Neural cell (in vitro differentiated cells): ENCODE measurements around the gene RIF1. TPM values are rescaled to one million over a fixed set of nuclear protein-coding genes. Genes with fewer than 3 reads are reported as not detected.

Source experiments
- H2AFZ ChIP-seq: fragments of 200-600, 300-800 bp; sonication (generic), shearing (Covaris generic); 2 replicates; pipeline ENCODE4 v1.6.0; 2014; ENCODE audit warnings: low read depth, mild to moderate bottlenecking, antibody characterized with exemption, low read length, moderate library complexity
- H3F3A ChIP-seq: fragments of 200-600 bp; shearing (Covaris generic); 2 replicates; pipeline ENCODE4 v1.6.1; 2016; ENCODE audit warnings: mild to moderate bottlenecking, moderate library complexity, mixed read lengths, antibody characterized with exemption, low read length; ENCODE audit not compliant: insufficient read depth, poor library complexity, severe bottlenecking
- H3K27ac ChIP-seq: fragments of 200-600, 300-800 bp; sonication (generic), shearing (Covaris generic); 2 replicates; pipeline ENCODE4 v1.5.1; 2014; ENCODE audit warnings: mild to moderate bottlenecking, low read length, moderate library complexity
- H3K27me3 ChIP-seq: fragments of 300-800, 200-600 bp; sonication (generic), shearing (Covaris generic); 2 replicates; pipeline ENCODE4 v1.6.0; 2014; ENCODE audit warnings: mild to moderate bottlenecking, low read depth, low read length, moderate library complexity; ENCODE audit not compliant: insufficient read depth
- H3K36me3 ChIP-seq: fragments of 300-800, 200-600 bp; sonication (generic), shearing (Covaris generic); 2 replicates; pipeline ENCODE4 v1.5.1; 2014; ENCODE audit warnings: mild to moderate bottlenecking, antibody characterized with exemption, low read length, moderate library complexity; ENCODE audit not compliant: insufficient read depth
- H3K4me2 ChIP-seq: fragments of 300-800, 200-600 bp; sonication (generic), shearing (Covaris generic); 2 replicates; pipeline ENCODE4 v1.6.0; 2014; ENCODE audit warnings: mild to moderate bottlenecking, low read length
- H3K4me3 ChIP-seq: fragments of 300-800, 200-600 bp; sonication (generic), shearing (Covaris generic); 2 replicates; pipeline ENCODE4 v1.5.1; 2014; ENCODE audit warnings: mild to moderate bottlenecking, low read length, moderate library complexity
- H3K79me2 ChIP-seq: fragments of 200-600 bp; shearing (Covaris generic); replicated peaks from 2 replicates; pipeline ENCODE4 v1.6.0; 2014; ENCODE audit warnings: mild to moderate bottlenecking, low read length, moderate library complexity; ENCODE audit not compliant: insufficient read depth
- H3K9ac ChIP-seq: fragments of 300-800, 200-600 bp; sonication (generic), shearing (Covaris generic); 2 replicates; pipeline ENCODE4 v1.6.1; 2016; ENCODE audit warnings: mild to moderate bottlenecking, low read length, mixed read lengths
- H3K9me2 ChIP-seq: fragments of 200-600 bp; shearing (Covaris generic); 2 replicates; pipeline ENCODE4 v1.6.1; 2016; ENCODE audit warnings: mild to moderate bottlenecking, low read length, mixed read lengths; ENCODE audit not compliant: insufficient read depth
- H3K9me3 ChIP-seq: fragments of 200-600, 300-800 bp; sonication (generic), shearing (Covaris generic); 2 replicates; pipeline ENCODE4 v1.6.1; 2016; ENCODE audit warnings: mild to moderate bottlenecking, mixed run types, low read length, moderate library complexity, mixed read lengths
- H4K20me1 ChIP-seq: fragments of 200-600 bp; shearing (Covaris generic); 2 replicates; pipeline ENCODE4 v1.6.1; 2016; ENCODE audit warnings: mild to moderate bottlenecking, mixed run types; ENCODE audit not compliant: insufficient read depth
- EP300 ChIP-seq: fragments of 450-650 bp; conservative IDR thresholded peaks from 2 replicates; pipeline ENCODE4 v1.6.1; 2014; ENCODE audit warnings: antibody characterized with exemption, mild to moderate bottlenecking, moderate library complexity; ENCODE audit not compliant: poor library complexity, severe bottlenecking
- EZH2 ChIP-seq: fragments of 200-600, 300-800 bp; shearing (Covaris generic), sonication (generic); IDR thresholded peaks from 2 replicates; pipeline ENCODE4 v1.6.1; 2014; ENCODE audit warnings: antibody characterized with exemption, low read length, borderline replicate concordance, mild to moderate bottlenecking; ENCODE audit not compliant: insufficient read depth, poor library complexity, severe bottlenecking
- MXI1 ChIP-seq: fragments of 450-650 bp; conservative IDR thresholded peaks from 2 replicates; pipeline ENCODE4 v1.6.1; 2014; ENCODE audit warnings: antibody characterized with exemption, mild to moderate bottlenecking; ENCODE audit not compliant: poor library complexity, severe bottlenecking
- POLR2AphosphoS5 ChIP-seq: IDR thresholded peaks from 2 replicates; pipeline ENCODE4 v1.6.1; 2012
- RAD21 ChIP-seq: fragments of 450-650 bp; conservative IDR thresholded peaks from 2 replicates; pipeline ENCODE4 v1.6.1; 2014; ENCODE audit warnings: antibody characterized with exemption, mild to moderate bottlenecking, moderate library complexity
- REST ChIP-seq: IDR thresholded peaks from 2 replicates; pipeline ENCODE4 v1.6.1; 2012; ENCODE audit warnings: borderline replicate concordance
- SMC3 ChIP-seq: fragments of 450-650 bp; conservative IDR thresholded peaks from 2 replicates; pipeline ENCODE4 v1.6.1; 2014; ENCODE audit warnings: antibody characterized with exemption, mild to moderate bottlenecking, moderate library complexity; ENCODE audit not compliant: poor library complexity
- TAF1 ChIP-seq: IDR thresholded peaks from 2 replicates; pipeline ENCODE4 v1.6.1; 2012; ENCODE audit warnings: low read depth
- polyA plus RNA-seq: library from polyadenylated mRNA; depleted of rRNA; stranded (reverse); fragments of >200 nt; gene quantifications from 2 replicates; pipeline ENCODE4 v1.2.3, GENCODE V29; 2014
- TF ChIP-seq, protein P1 (sequence below): fragments of 450-650 bp; IDR thresholded peaks from 2 replicates; pipeline ENCODE4 v1.5.1; 2014; ENCODE audit warnings: antibody characterized with exemption, mild to moderate bottlenecking, moderate library complexity; ENCODE audit not compliant: poor library complexity, severe bottlenecking

The RIF1 gene
- polyA plus RNA-seq, 1 donor from 2014 or later = 17.2 TPM

DNA sequence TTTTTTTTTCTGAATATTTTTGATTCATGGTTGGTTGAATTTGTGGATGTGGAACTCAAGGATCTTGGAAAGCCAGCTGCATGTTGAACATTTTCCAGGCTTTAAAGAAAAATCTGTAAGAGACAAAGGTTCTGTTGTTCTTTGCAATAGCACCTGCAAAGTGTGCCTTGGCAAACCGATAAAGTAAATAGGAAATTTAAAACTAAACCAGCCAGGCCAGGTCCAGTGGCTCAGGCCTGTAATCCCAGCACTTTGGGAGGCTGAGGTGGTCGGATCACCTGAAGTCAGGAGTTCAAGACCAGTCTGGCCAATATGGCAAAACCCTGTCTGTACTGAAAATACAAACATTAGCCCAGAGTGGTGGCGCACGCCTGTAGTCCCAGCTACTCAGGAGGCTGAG, 74.4 kb downstream of the RIF1 start:
- no peak overlapping the region for H2AFZ ChIP-seq
- H3K4me2 ChIP-seq = no peak overlapping the region
- H3F3A ChIP-seq = no peaks in the 10 kb centered on the region
- H3K9me3 ChIP-seq = no peaks in the 10 kb centered on the region
- peaks cover 10% of the 10 kb centered on the region for H3K36me3 ChIP-seq
- H3K27me3 ChIP-seq = no peaks in the 10 kb centered on the region
- H3K9me2 ChIP-seq = no peaks in the 10 kb centered on the region
- H3K27ac ChIP-seq = no peak overlapping the region
- TF ChIP-seq RAD21 = no peak
- no peak for TF ChIP-seq POLR2AphosphoS5
- no peak for TF ChIP-seq EZH2
- no peak for TF ChIP-seq SMC3
- no peak for TF ChIP-seq EP300
- TF ChIP-seq, protein P1, sequence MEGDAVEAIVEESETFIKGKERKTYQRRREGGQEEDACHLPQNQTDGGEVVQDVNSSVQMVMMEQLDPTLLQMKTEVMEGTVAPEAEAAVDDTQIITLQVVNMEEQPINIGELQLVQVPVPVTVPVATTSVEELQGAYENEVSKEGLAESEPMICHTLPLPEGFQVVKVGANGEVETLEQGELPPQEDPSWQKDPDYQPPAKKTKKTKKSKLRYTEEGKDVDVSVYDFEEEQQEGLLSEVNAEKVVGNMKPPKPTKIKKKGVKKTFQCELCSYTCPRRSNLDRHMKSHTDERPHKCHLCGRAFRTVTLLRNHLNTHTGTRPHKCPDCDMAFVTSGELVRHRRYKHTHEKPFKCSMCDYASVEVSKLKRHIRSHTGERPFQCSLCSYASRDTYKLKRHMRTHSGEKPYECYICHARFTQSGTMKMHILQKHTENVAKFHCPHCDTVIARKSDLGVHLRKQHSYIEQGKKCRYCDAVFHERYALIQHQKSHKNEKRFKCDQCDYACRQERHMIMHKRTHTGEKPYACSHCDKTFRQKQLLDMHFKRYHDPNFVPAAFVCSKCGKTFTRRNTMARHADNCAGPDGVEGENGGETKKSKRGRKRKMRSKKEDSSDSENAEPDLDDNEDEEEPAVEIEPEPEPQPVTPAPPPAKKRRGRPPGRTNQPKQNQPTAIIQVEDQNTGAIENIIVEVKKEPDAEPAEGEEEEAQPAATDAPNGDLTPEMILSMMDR = no peak
- TF ChIP-seq MXI1 = no peak
- TF ChIP-seq REST = no peak
- no peak overlapping the region for H3K4me3 ChIP-seq
- H3K9ac ChIP-seq = no peak overlapping the region
- H3K79me2 ChIP-seq = no peaks in the 10 kb centered on the region
- H4K20me1 ChIP-seq = no peaks in the 10 kb centered on the region

GRCh38 chr2:151486053-151486452, 76.4 kb downstream of the RIF1 start:
- no peaks in the 10 kb centered on the region for H3K27me3 ChIP-seq
- peaks cover 10% of the 10 kb centered on the region for H3K36me3 ChIP-seq
- no peaks in the 10 kb centered on the region for H3K9me3 ChIP-seq
- H3K9ac ChIP-seq = no peak overlapping the region
- H3F3A ChIP-seq = no peaks in the 10 kb centered on the region
- no peak overlapping the region for H3K4me3 ChIP-seq
- no peak overlapping the region for H3K4me2 ChIP-seq
- no peaks in the 10 kb centered on the region for H4K20me1 ChIP-seq
- TF ChIP-seq POLR2AphosphoS5 = no peak
- TF ChIP-seq EP300 = no peak
- TF ChIP-seq MXI1 = no peak
- no peak for TF ChIP-seq REST
- no peak for TF ChIP-seq EZH2
- TF ChIP-seq, protein P1 = no peak
- no peak for TF ChIP-seq TAF1
- TF ChIP-seq RAD21 = no peak
- no peak for TF ChIP-seq SMC3
- H2AFZ ChIP-seq = no peak overlapping the region
- no peak overlapping the region for H3K27ac ChIP-seq
- H3K79me2 ChIP-seq = no peaks in the 10 kb centered on the region
- no peaks in the 10 kb centered on the region for H3K9me2 ChIP-seq
